Liver (tissue), 9 donors: ENCODE data around the gene PDCD1. TPM values are rescaled to one million over a fixed set of nuclear protein-coding genes. Genes with fewer than 3 reads are reported as not detected.

ENCODE experiments used
- DNase-seq: peaks from one replicate; pipeline ENCODE4 v3.0.0-alpha.2; 2017; ENCODE audit warnings: low spot score
- H3K27ac ChIP-seq, 2 donors: one replicate each; pipeline ENCODE4 v1.7.0; 2013; ENCODE audit warnings: inconsistent platforms in 2 of 2, low read length in 2 of 2, control low read depth in 1 of 2, low read depth in 1 of 2, mild to moderate bottlenecking in 1 of 2
- H3K27me3 ChIP-seq, 4 donors: one replicate each; pipeline versions ENCODE4 v1.6.1 to v1.7.0; 2013; ENCODE audit warnings: low read length in 3 of 4, inconsistent platforms in 1 of 4, mild to moderate bottlenecking in 1 of 4, moderate library complexity in 1 of 4; ENCODE audit not compliant: control insufficient read depth in 4 of 4, insufficient read depth in 4 of 4
- H3K36me3 ChIP-seq, 4 donors: one replicate each; pipeline versions ENCODE4 v1.6.1 to v1.7.0; 2013; ENCODE audit warnings: low read length in 3 of 4, mild to moderate bottlenecking in 3 of 4, low read depth in 1 of 4, moderate library complexity in 1 of 4; ENCODE audit not compliant: control insufficient read depth in 4 of 4, insufficient read depth in 3 of 4
- H3K4me1 ChIP-seq, 4 donors: one replicate each; pipeline versions ENCODE4 v1.6.1 to v1.7.0; 2013; ENCODE audit warnings: low read length in 3 of 4, mild to moderate bottlenecking in 3 of 4, moderate library complexity in 1 of 4; ENCODE audit not compliant: control insufficient read depth in 4 of 4, insufficient read depth in 4 of 4
- H3K4me3 ChIP-seq, 3 donors: one replicate each; pipeline versions ENCODE4 v1.6.1 to v1.7.0; 2013; ENCODE audit warnings: low read length in 3 of 3, control low read depth in 1 of 3, low read depth in 1 of 3, mild to moderate bottlenecking in 1 of 3
- H3K9ac ChIP-seq, 2 donors: one replicate each; pipeline ENCODE4 v1.7.0; 2013; ENCODE audit warnings: low read length in 2 of 2, mild to moderate bottlenecking in 2 of 2, moderate library complexity in 2 of 2, control low read depth in 1 of 2, low read depth in 1 of 2
- H3K9me3 ChIP-seq, 4 donors: one replicate each; pipeline versions ENCODE4 v1.6.1 to v1.7.0; 2013; ENCODE audit warnings: low read length in 3 of 4; ENCODE audit not compliant: control insufficient read depth in 4 of 4
- ATF3 ChIP-seq: IDR thresholded peaks from 2 replicates; pipeline ENCODE4 v1.6.1; 2016; ENCODE audit warnings: antibody characterized with exemption
- CTCF ChIP-seq: fragments of 150-350 bp; IDR thresholded peaks from 2 replicates; pipeline ENCODE4 v1.5.1; 2017; ENCODE audit warnings: improper control_type of control experiment, low read depth, low read length; ENCODE audit not compliant: missing input control
- EGR1 ChIP-seq, 2 donors: IDR thresholded peaks; 2 replicates each; pipeline ENCODE4 v1.6.1; 2016 to 2018; ENCODE audit warnings: antibody characterized with exemption in 2 of 2, low read depth in 2 of 2
- FOXA1 ChIP-seq: IDR thresholded peaks from 2 replicates; pipeline ENCODE4 v1.6.1; 2016; ENCODE audit warnings: antibody characterized with exemption
- GABPA ChIP-seq, 2 donors: IDR thresholded peaks in 1 of 2; conservative IDR thresholded peaks in 1 of 2; 2 replicates each; pipeline ENCODE4 v1.6.1; 2016; ENCODE audit warnings: antibody characterized with exemption in 2 of 2, mild to moderate bottlenecking in 1 of 2, moderate library complexity in 1 of 2
- HNF4A ChIP-seq, 2 donors: conservative IDR thresholded peaks; 2 replicates each; pipeline ENCODE4 v1.6.1; 2016; ENCODE audit warnings: antibody characterized with exemption in 2 of 2, mild to moderate bottlenecking in 2 of 2
- HNF4G ChIP-seq: IDR thresholded peaks from 2 replicates; pipeline ENCODE4 v1.6.1; 2016; ENCODE audit warnings: antibody characterized with exemption
- JUND ChIP-seq, 2 donors: IDR thresholded peaks; 2 replicates each; pipeline ENCODE4 v1.6.1; 2016; ENCODE audit warnings: antibody characterized with exemption in 2 of 2
- MAX ChIP-seq: IDR thresholded peaks from 2 replicates; pipeline ENCODE4 v1.6.1; 2016; ENCODE audit warnings: antibody characterized with exemption
- NR2F2 ChIP-seq: IDR thresholded peaks from 2 replicates; pipeline ENCODE4 v1.6.1; 2016; ENCODE audit warnings: antibody characterized with exemption
- RAD21 ChIP-seq, 2 donors: IDR thresholded peaks; 2 replicates each; pipeline ENCODE4 v1.6.1; 2016; ENCODE audit warnings: antibody characterized with exemption in 2 of 2, mild to moderate bottlenecking in 2 of 2
- RXRA ChIP-seq, 2 donors: IDR thresholded peaks; 2 replicates each; pipeline ENCODE4 v1.6.1; 2017 to 2018; ENCODE audit warnings: antibody characterized with exemption in 2 of 2, mild to moderate bottlenecking in 1 of 2
- SP1 ChIP-seq: IDR thresholded peaks from 2 replicates; pipeline ENCODE4 v1.6.1; 2018; ENCODE audit warnings: antibody characterized with exemption, mild to moderate bottlenecking
- TAF1 ChIP-seq: conservative IDR thresholded peaks from 2 replicates; pipeline ENCODE4 v1.6.1; 2016; ENCODE audit warnings: antibody characterized with exemption, mild to moderate bottlenecking
- YY1 ChIP-seq: IDR thresholded peaks from 2 replicates; pipeline ENCODE4 v1.6.1; 2016; ENCODE audit warnings: antibody characterized with exemption, mild to moderate bottlenecking
- ZBTB33 ChIP-seq: IDR thresholded peaks from 2 replicates; pipeline ENCODE4 v1.6.1; 2016; ENCODE audit warnings: antibody characterized with exemption
- WGBS: extraction: QIAGEN DNeasy Blood & Tissue Kit; methylation state at CpG from one replicate; pipeline ENCODE4 v1.1.7; 2013; 5-methylcytosine and 5-hydroxymethylcytosine counted together
- polyA plus RNA-seq, 2 donors: library from polyadenylated mRNA; stranded (reverse) in 1 of 2; unstranded in 1 of 2; fragments of 200-250 nt in 1 of 2; fragments of >200 nt in 1 of 2; fragmentation: Nextera tagmentation in 1 of 2; extraction: Ambion mirVana in 1 of 2; gene quantifications; one replicate each; pipeline versions ENCODE4 v1.2.1 to v1.2.3, GENCODE V29; 2013 to 2015
- total RNA-seq, 2 donors: library from RNA; depleted of rRNA; stranded (reverse); fragments of >200 nt; gene quantifications; one replicate each; pipeline ENCODE4 v1.2.3, GENCODE V29; 2014
- donor health status: healthy.
- donor health status: healthy.
- donor health status: healthy.
- donor health status: healthy.
- donor health status: healthy.

The PDCD1 gene
- total and polyA plus RNA-seq, 4 donors, result 0.20 to 0.37 (median 0.25) TPM; not detected in 1

- WGBS, result 61% methylated on average over 33 of the region's 33 CpGs
- DNase-seq, result no peak
- no peaks in the 10 kb centered on the region for H3K27me3 ChIP-seq
Measured at GRCh38 chr2:241866790-241867645, 8.3 kb upstream of the PDCD1 start.

GRCh38 chr2:241865957-241866789 is 7.5 kb upstream of the PDCD1 start:
- H3K4me1 ChIP-seq, result peaks cover 0 to 3% (median 0%) of the 10 kb centered on the region in 4 donors
- 23% methylated on average over 31 of the region's 31 CpGs for WGBS
- H3K36me3 ChIP-seq, result no peaks in the 10 kb centered on the region
- no peak overlapping the region for H3K27ac ChIP-seq
- no peak overlapping the region for H3K4me3 ChIP-seq
- no peak overlapping the region for H3K9ac ChIP-seq
- no peaks in the 10 kb centered on the region for H3K27me3 ChIP-seq
- DNase-seq, result no peak
- no peaks in the 10 kb centered on the region for H3K9me3 ChIP-seq
- no peak for TF ChIP-seq ATF3
- no peak for TF ChIP-seq RAD21 (IDR thresholded peaks at IDR 0.05)
- TF ChIP-seq EGR1 (IDR thresholded peaks at IDR 0.05; ENCODE audit: low read depth in 2 of 2), result no peak
- no peak for TF ChIP-seq HNF4G
- TF ChIP-seq FOXA1, result no peak
- no peak for TF ChIP-seq JUND (IDR thresholded peaks at IDR 0.05)
- TF ChIP-seq HNF4A (conservative IDR thresholded peaks at IDR 0.05), result no peak
- no peak for TF ChIP-seq NR2F2
- no peak for TF ChIP-seq CTCF
- TF ChIP-seq YY1, result no peak
- no peak for TF ChIP-seq MAX
- no peak for TF ChIP-seq GABPA (IDR thresholded peaks at IDR 0.05 in 1 of 2, conservative IDR thresholded peaks at IDR 0.05 in 1 of 2)
- TF ChIP-seq RXRA (IDR thresholded peaks at IDR 0.05), result no peak

More at GRCh38 chr2:241866790-241867645, 8.3 kb upstream of the PDCD1 start:
- H3K4me1 ChIP-seq, result peaks cover 0 to 3% (median 0%) of the 10 kb centered on the region in 4 donors
- no peaks in the 10 kb centered on the region for H3K36me3 ChIP-seq
- no peak overlapping the region for H3K9ac ChIP-seq
- TF ChIP-seq ZBTB33 (no peak), EGR1 (IDR thresholded peaks at IDR 0.05; ENCODE audit: low read depth in 2 of 2) (no peak), CTCF (no peak), GABPA (IDR thresholded peaks at IDR 0.05 in 1 of 2, conservative IDR thresholded peaks at IDR 0.05 in 1 of 2) (no peak), FOXA1 (no peak), RAD21 (IDR thresholded peaks at IDR 0.05) (no peak), SP1 (no peak), HNF4A (conservative IDR thresholded peaks at IDR 0.05) (no peak), NR2F2 (no peak), RXRA (IDR thresholded peaks at IDR 0.05) (no peak), ATF3 (no peak), TAF1 (no peak)
- no peaks in the 10 kb centered on the region for H3K9me3 ChIP-seq
- H3K4me3 ChIP-seq, result no peak overlapping the region
- H3K27ac ChIP-seq, result no peak overlapping the region
